Limb (tissue), 2 donors: ENCODE measurements around the gene TIMD4.
"Not testable (repeated sequence)": the region's sequence is repeated elsewhere in the genome, so short reads cannot be mapped to it uniquely, and the experiment has no call there.

ENCODE experiments used
- DNase-seq, 2 donors: peaks; one replicate each; pipeline ENCODE4 v3.0.0-alpha.2; 2016; ENCODE audit errors: extremely low spot score in 2 of 2

The TIMD4 gene

GRCh38 chr5:156963125-156963524 is at the start of gene TIMD4:
TIMD4 (minus strand) TSS chr5:156963226; CDS start chr5:156963198, 28 bp downstream.
- no peak for DNase-seq

- no peak for DNase-seq
Measured at GRCh38 chr5:157006262-157006661, 43.2 kb upstream of the TIMD4 start.

- no peak for DNase-seq
Measured at GRCh38 chr5:157004893-157005551, 42.0 kb upstream of the TIMD4 start.

GRCh38 chr5:156991714-156992113 is 28.7 kb upstream of the TIMD4 start:
- DNase-seq = no peak

GRCh38 chr5:156984064-156984463 is 21.0 kb upstream of the TIMD4 start:
- DNase-seq = no peak

- no peak for DNase-seq
Measured at GRCh38 chr5:156981481-156981880, 18.5 kb upstream of the TIMD4 start.

GRCh38 chr5:156974328-156974727 is 11.3 kb upstream of the TIMD4 start:
- DNase-seq = no peak

- no peak for DNase-seq
Measured at GRCh38 chr5:156971848-156972525, 9.0 kb upstream of the TIMD4 start.

GRCh38 chr5:156971415-156971814 is 8.4 kb upstream of the TIMD4 start:
- DNase-seq = no peak

- not testable (repeated sequence) for DNase-seq
Measured at GRCh38 chr5:156967386-156967785, 4.4 kb upstream of the TIMD4 start.

GRCh38 chr5:156956321-156956720 is 6.7 kb downstream of the TIMD4 start:
- no peak for DNase-seq

- no peak for DNase-seq
Measured at GRCh38 chr5:156951359-156951758, 11.7 kb downstream of the TIMD4 start.

GRCh38 chr5:156950716-156951115 is 12.3 kb downstream of the TIMD4 start:
- DNase-seq = no peak

GRCh38 chr5:156949424-156949823 is 13.6 kb downstream of the TIMD4 start:
- DNase-seq = no peak

- DNase-seq = no peak
Measured at GRCh38 chr5:156947925-156948324, 15.1 kb downstream of the TIMD4 start.

GRCh38 chr5:156942064-156942463 is 21.0 kb downstream of the TIMD4 start:
- no peak for DNase-seq

GRCh38 chr5:156940462-156940861 is 22.6 kb downstream of the TIMD4 start:
- DNase-seq = not testable (repeated sequence)

- no peak for DNase-seq
Measured at GRCh38 chr5:156936972-156937371, 26.1 kb downstream of the TIMD4 start.

- DNase-seq = peak; percentile 24 to 51
Measured at GRCh38 chr5:156934450-156935211, 28.4 kb downstream of the TIMD4 start.

- no peak for DNase-seq
Measured at GRCh38 chr5:156929366-156929948, 33.6 kb downstream of the TIMD4 start.

GRCh38 chr5:156927545-156927944 is 35.5 kb downstream of the TIMD4 start:
- no peak for DNase-seq

- DNase-seq = not testable (repeated sequence)
Measured at GRCh38 chr5:156925767-156926166, 37.3 kb downstream of the TIMD4 start.
